Neutrophil (primary cell): ENCODE measurements around the gene PPP3CA.

Experiments used
- H3K27ac ChIP-seq: fragments of 200-600 bp; sonication (generic); 2 replicates; pipeline ENCODE4 v1.5.1; 2016; ENCODE audit warnings: mild to moderate bottlenecking, moderate library complexity
- H3K27me3 ChIP-seq: fragments of 200-600 bp; sonication (generic); 2 replicates; pipeline ENCODE4 v1.6.0; 2016; ENCODE audit warnings: mild to moderate bottlenecking
- H3K36me3 ChIP-seq: fragments of 200-600 bp; sonication (generic); 2 replicates; pipeline ENCODE4 v1.5.1; 2017
- H3K4me1 ChIP-seq, 2 experiments: fragments of 200-600 bp in 1 of 2; sonication (generic) in 1 of 2; 1 replicate in 1 of 2; 2 replicates in 1 of 2; pipeline versions ENCODE4 v1.5.1 to v1.6.1; 2013 to 2016; ENCODE audit warnings: low read depth in 1 of 2, low read length in 1 of 2, mild to moderate bottlenecking in 1 of 2, moderate library complexity in 1 of 2; ENCODE audit not compliant: control insufficient read depth in 1 of 2, insufficient read depth in 1 of 2
- H3K4me3 ChIP-seq, 2 experiments: fragments of 200-600 bp in 1 of 2; sonication (generic) in 1 of 2; 1 replicate in 1 of 2; 2 replicates in 1 of 2; pipeline ENCODE4 v1.5.1; 2013 to 2016; ENCODE audit warnings: low read depth in 1 of 2, low read length in 1 of 2, mild to moderate bottlenecking in 1 of 2, moderate library complexity in 1 of 2
- H3K9me3 ChIP-seq: fragments of 200-600 bp; sonication (generic); 2 replicates; pipeline ENCODE4 v1.5.1; 2016
- CTCF ChIP-seq: fragments of 200-600 bp; sonication (generic); IDR thresholded peaks from 2 replicates; pipeline ENCODE4 v1.5.1; 2016; ENCODE audit warnings: antibody characterized with exemption

PPP3CA gene

GRCh38 chr4:101315786-101316185 is 31.5 kb downstream of the PPP3CA start:
- no peaks in the 10 kb centered on the region for H3K27me3 ChIP-seq
- H3K4me3 ChIP-seq, result no peak overlapping the region
- no peaks in the 10 kb centered on the region for H3K36me3 ChIP-seq
- H3K27ac ChIP-seq, result no peak overlapping the region
- H3K4me1 ChIP-seq, result peaks cover 14 to 20% of the 10 kb centered on the region in 2 experiments
- no peak for TF ChIP-seq CTCF
- H3K9me3 ChIP-seq, result no peaks in the 10 kb centered on the region

- Histone ChIP-seq H3K27me3 (no peaks in the 10 kb centered on the region), H3K36me3 (no peaks in the 10 kb centered on the region), H3K9me3 (no peaks in the 10 kb centered on the region), H3K27ac (no peak overlapping the region), H3K4me1 (peaks cover 9 to 20% of the 10 kb centered on the region in 2 experiments), H3K4me3 (no peak overlapping the region)
- TF ChIP-seq CTCF, result no peak
Measured at GRCh38 chr4:101315041-101315440, 32.3 kb downstream of the PPP3CA start.

- Histone ChIP-seq H3K9me3 (no peaks in the 10 kb centered on the region), H3K4me1 (peaks cover 7 to 17% of the 10 kb centered on the region in 2 experiments), H3K27me3 (no peaks in the 10 kb centered on the region), H3K36me3 (no peaks in the 10 kb centered on the region), H3K27ac (peak overlapping the region; percentile 59), H3K4me3 (no peak overlapping the region)
- no peak for TF ChIP-seq CTCF
Measured at GRCh38 chr4:101309925-101310324, 37.4 kb downstream of the PPP3CA start.

- Histone ChIP-seq H3K27me3 (no peaks in the 10 kb centered on the region), H3K36me3 (no peaks in the 10 kb centered on the region), H3K27ac (no peak overlapping the region), H3K9me3 (no peaks in the 10 kb centered on the region), H3K4me3 (no peak overlapping the region), H3K4me1 (peaks cover 7 to 17% of the 10 kb centered on the region in 2 experiments)
- no peak for TF ChIP-seq CTCF
Measured at GRCh38 chr4:101307899-101308298, 39.4 kb downstream of the PPP3CA start.

- no peak for TF ChIP-seq CTCF
- no peaks in the 10 kb centered on the region for H3K9me3 ChIP-seq
- no peak overlapping the region for H3K4me3 ChIP-seq
- H3K27ac ChIP-seq, result no peak overlapping the region
- H3K4me1 ChIP-seq, result peaks cover 7 to 17% of the 10 kb centered on the region in 2 experiments
- no peaks in the 10 kb centered on the region for H3K27me3 ChIP-seq
- no peaks in the 10 kb centered on the region for H3K36me3 ChIP-seq
Measured at GRCh38 chr4:101306764-101307615, 40.3 kb downstream of the PPP3CA start.
